NCI-H2107 (cell line): ENCODE results near the gene SPRR2A.
"Not testable (repeated sequence)": the region's sequence is repeated elsewhere in the genome, so short reads cannot be mapped to it uniquely, and the experiment has no call there.

ENCODE experiments used
- DNase-seq: peaks from one replicate; lab custom pipeline; 2025; lab: John Stamatoyannopoulos, UW

SPRR2A gene

DNA sequence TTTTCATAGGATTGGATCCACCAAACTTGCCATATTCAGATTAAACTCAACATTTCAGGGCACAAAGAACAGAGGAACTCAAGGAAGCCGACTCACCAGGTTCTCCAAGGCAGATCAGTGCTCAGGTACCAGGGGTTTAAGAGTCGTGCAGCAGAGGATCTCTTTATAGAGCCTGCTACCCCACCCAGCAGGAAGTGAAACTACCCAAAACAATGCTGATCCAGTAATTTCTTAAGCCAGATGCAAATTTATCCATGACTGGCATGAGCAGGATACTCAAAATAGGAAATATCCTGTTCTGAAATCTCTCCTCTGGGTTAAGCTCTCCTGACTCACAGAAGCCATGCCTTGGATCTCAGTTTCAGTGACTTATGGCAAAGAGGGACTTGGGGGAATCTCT, at the start of gene SPRR2A:
TSS of gene SPRR2A (minus strand) at position 138 of the 400 bp plus-strand sequence. CDS start 777 bp downstream, outside the sequence.
- no peak for DNase-seq

DNA sequence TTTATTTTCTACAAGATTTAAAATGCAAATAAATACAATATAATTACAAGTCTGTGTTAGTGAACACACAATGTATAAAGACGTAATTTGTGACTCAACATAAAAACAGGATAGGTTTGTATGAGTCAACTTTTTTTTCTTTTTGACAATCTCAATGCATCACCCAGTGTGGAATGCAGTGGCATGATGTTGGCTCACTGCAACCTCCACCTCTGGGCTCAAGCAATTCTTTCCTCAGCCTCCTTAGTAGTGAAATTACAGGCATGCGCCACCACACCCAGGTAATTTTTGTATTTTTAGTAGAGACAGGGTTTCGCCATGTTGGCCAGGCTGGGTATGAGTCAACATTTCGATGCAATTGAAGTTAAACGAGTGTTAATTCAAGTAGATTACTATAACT, 42.9 kb upstream of the SPRR2A start:
- DNase-seq, result no peak

DNA sequence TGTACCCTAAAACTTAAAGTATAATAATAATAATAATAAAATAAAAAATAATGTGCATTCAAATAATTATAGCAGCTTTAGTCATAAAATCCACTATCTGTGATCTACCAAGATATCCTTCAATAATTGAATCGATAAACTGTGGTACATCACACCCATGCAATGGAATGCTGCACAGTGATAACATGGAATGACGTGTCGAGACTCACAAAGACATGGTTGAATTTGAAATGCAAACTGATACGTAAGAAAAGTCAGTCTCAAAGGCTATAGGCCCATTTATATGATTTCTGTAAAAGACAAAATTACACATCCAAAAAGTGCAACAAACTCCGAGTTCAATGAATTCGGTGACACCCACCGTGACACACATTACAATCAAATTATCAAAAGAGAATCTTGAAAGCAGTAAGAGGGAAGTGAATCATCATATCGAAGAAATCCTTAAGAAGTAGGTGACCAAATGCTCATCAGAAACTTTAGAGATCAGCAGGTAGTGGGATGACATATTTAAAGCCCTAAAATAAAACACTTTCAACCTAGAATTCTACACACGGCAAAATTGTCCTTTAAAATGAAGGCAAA, 42.2 kb upstream of the SPRR2A start:
- no peak for DNase-seq

DNA sequence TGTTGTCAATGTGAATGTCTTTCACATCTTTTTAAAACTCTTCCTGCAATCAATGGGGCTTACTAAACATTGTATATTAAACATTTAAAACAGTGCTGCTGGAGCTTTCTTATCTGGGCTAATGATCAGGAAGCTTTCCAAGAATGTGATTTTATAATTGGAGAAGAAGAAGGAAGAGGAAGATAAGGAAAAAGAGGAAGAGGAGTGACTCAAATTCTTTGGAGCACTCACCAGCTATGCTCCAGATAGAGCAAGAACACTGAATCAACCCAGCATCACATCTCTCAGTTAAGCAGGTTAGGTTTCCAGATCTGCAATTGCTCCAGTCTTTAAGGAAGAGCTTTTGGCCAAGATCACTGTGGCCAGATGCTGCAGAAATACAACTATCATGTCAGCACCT, 38.5 kb upstream of the SPRR2A start:
- DNase-seq, result no peak

DNA sequence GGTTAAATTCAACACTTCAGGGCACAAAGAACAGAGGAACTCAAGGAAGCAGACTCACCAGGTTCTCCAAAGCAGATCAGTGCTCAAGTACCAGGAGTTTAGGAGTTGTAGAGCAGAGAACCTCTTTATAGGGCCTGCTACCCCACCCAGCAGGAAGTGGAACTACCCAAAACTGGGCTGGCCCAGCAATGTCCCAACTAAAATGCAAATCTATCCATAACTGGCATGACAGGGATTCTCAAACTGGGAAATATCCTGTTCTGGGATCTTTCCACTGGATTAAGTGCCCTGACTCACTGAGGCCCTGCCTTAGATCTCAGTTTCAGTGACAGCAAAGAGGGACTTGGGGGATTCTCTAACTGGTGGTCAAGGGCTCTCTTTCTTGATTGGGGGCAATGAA, 37.1 kb upstream of the SPRR2A start, which contains the start of gene SPRR2E:
TSS of gene SPRR2E (minus strand) at position 101 of the 400 bp plus-strand sequence. CDS start 775 bp downstream, outside the sequence.
- no peak for DNase-seq

DNA sequence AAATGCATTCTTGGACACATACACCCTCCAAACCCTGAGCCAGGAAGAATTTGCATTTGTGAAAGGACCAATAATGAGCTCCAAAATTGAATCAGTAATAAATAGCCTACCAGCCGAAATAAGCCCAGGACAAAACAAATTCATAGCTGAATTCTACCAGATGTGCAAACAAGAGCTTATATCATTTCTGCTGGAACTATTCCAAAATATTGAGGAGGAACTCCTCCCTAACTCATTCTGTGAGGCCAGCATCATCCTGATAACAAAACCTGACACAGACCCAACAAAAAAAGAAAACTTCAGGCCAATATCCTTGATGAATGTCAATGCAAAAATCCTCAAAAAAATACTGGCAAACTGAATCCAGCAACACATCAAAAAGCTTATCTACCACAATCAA, 30.3 kb upstream of the SPRR2A start:
- DNase-seq, result no peak

DNA sequence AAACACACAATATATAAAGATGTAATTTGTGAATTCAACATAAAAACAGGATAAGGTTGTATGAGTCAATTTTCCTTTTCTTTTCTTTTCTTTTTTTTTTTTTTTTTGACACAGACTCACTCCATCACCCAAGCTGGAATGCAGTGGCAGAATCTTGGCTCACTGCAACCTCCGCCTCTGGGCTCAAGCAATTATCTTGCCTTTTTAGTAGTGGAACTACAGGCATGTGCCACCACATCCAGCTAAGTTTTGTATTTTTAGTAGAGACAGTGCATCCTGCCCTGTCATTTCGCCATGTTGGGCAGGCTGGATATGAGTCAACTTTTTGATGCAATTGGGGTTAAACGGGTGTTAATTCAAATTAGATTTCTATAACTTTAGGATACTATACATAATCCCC, 24.4 kb upstream of the SPRR2A start:
- no peak for DNase-seq

DNA sequence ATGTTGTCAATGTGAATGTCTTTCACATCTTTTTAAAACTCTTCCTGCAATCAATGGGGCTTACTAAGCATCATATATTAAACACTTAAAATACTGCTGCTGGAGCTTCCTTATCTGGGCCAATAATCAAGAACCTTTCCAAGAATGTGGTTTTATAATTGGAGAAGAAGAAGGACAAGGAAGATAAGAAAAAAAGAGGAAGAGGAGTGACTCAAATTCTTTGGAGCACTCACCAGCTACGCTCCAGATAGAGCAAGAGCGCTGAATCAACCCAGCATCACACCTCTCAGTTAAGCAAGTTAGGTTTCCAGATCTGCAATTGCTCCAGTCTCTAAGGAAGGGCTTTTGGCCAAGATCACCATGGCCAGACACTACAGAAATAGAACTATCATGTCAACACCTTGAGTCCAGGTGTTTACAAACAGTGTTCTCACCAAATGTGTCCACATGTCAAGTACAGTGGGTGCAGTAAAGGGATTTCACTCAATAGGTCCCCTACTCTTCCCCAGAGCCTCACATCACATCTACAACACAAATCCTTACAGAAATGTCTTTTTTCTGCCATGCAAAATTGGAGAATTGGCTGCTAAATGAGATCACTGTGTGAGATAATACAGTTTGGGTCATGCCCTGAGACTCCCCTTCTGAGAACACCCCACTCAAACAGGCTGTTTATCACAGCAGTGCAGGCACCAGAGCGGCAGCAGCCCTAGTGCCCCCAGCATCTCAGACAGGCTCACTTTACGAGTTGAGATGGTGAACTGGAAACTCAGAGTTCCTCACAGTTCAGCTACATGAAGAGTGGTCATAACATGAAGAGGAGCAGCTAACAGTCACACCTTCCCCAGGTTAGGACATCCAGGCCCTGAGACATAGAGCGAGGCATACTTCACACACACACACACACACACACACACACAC, 15.8 kb upstream of the SPRR2A start:
- DNase-seq, result no peak

DNA sequence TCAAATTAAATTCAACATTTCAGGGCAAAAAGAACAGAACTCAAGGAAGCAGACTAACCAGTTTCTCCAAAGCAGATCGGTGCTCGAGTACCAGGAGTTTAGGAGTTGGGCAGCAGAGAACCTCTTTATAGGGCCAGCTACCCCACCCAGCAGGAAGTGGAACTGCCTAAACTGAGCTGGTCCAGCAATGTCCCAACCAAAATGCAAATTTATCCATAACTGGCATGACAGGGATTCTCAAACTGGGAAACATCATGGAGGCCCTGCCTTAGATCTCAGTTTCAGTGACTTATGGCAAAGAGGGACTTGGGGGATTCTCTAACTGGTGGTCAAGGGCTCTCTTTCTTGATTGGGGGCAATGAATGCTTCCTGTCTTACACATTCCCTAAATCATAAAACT, 14.2 kb upstream of the SPRR2A start, which contains the start of gene SPRR2B:
TSS of gene SPRR2B (minus strand) at position 101 of the 400 bp plus-strand sequence. CDS start 772 bp downstream, outside the sequence.
- no peak for DNase-seq

DNA sequence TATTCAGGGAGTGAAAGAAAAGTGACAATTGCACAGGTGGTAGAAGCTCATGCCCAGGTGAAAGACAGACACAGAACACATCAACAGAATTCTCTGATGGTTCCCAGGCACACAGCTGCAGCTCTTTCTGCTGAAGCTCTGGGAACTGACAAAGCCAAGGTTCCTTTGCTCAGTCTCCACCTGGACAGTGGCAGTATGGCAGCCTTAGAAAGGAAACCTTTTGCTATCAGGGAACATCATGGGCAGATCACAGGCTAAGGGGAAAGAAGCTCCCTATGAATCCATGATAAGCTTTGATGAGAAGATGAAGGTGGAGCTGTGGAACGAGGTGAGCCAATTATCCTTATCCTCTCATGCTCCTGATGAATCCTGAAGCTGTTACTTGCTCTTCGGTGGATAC, 12.9 kb upstream of the SPRR2A start:
- no peak for DNase-seq

DNA sequence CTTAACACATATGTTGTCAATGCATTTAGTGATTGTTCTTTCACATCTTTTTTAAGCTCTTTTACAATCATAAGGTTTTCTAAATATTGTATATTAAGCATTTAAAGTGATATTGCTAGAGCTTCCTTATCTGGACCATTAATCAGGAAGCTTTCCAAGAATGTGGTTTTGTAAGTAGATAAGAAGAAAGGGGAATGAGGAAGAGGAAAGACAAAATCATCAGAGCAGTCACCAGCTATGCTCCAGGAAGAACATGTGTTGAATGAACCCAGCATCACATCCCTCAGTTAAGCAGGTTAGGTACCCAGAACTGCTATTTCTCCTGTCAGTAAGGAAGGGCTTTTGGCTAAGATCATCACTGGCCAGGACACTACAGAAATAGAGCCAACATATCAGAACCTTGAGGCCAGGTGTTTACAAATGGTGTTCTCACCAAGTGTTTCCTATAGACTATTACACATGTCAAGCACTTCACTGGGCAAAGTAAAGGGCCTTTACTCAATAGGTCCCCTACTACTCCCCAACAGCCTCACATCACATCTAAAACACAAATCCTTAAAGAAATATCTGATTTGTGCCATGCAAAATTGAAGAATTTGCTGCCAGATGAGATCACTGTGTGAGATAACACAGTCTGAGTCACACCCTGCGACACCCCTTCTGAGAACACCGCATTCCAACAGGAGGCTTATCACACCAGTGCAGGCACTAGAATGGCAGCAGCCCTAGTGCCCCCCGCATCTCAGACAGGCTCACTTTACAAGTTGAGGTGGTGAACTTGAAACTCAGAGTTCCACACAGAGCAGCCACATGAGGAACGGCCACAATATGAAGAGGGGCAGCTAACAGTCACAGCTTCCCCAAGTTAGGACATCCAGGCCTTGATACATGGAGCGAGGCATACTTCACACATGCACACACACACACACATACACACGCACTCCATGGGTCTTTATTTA, 1.8 kb upstream of the SPRR2A start:
- no peak for DNase-seq

DNA sequence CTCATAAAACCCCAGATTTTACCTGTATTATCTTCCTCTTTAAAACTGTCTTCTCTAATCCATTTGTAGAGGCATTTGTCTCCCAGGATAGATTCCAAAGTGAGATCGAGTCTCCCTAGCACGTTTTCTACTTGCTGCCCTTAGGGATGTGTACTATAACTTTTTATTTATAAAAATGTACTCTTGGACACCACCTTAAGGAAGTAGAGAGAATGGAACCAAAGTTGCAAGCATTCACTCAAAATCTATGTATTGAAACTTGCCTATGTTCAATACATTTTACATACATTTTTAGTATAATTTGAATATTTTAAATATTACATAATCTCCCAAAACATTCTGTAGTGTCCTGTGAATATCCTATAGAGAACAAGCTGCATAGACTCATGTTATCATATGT, 842 bp upstream of the SPRR2A start:
- DNase-seq, result no peak

DNA sequence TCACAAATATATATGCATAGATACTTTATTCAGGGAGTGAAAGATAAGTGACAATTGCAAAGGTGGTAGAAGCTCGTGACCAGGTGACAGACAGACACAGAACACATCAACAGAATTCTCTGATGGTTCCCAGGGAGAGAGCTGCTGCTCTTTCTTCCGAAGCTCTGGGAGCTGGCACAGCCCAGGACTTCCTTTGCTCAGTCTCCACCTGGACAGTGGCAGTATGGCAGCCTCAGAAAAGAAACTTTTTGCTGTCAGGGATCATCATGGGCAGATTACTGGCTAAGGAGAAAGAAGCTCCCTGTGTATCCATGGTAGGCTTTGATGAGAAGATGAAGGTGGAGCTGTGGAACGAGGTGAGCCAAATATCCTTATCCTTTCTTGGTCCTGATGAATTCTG, 1.2 kb downstream of the SPRR2A start:
- not testable (repeated sequence) for DNase-seq

DNA sequence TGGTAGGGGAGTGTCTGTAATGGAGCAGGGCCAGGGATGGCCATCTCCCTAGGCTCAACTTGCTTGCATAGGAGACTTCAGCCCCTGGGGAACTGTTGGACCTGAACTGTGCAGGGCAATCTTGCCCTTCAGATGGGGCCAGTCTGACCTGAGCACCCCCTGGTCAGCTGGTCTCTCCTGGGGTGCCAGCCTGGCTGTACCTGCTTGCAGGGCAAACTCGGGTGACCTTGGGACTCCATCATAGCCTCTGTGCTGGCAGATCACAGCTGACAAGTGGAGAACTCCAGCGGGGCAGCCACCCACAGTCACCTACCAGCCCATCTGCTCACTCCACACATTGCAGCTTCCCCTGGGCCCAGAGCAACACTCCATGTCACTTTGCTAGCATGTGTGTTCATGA, 8.1 kb downstream of the SPRR2A start:
- DNase-seq, result no peak

DNA sequence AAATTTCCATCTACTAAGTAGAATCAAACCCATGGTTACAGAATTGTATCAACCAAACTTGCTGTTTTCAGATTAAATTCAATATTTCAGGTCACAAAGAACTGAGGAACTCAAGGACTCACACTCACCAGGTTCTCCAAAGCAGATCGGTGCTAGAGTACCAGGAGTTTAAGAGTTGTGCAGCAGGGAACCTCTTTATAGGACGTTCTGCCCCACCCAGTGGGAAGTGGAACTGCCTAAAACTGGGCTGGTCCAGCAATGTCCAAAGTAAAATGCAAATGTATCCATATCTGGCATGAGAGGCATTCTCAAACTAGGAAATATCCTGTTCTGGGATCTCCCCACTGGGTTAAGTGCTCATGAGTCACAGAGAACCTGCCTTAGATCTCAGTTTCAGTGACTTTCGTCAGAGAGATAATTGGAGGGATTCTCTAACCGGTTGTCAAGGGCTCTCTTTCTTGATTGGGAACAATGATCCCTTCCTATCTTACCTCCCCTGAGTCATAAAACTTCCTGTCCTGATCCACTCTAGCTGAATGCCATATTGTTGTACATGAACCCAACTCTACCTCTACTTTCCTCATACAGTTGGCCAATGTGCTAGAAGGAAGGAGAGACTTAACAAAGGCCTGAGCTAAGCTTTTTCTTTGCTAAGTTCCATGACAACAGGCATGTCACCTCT, 16.2 kb downstream of the SPRR2A start, which contains the start of gene SPRR2D:
TSS of gene SPRR2D (minus strand) at position 171 of the 682 bp plus-strand sequence. CDS start 774 bp downstream, outside the sequence.
- DNase-seq, result no peak

DNA sequence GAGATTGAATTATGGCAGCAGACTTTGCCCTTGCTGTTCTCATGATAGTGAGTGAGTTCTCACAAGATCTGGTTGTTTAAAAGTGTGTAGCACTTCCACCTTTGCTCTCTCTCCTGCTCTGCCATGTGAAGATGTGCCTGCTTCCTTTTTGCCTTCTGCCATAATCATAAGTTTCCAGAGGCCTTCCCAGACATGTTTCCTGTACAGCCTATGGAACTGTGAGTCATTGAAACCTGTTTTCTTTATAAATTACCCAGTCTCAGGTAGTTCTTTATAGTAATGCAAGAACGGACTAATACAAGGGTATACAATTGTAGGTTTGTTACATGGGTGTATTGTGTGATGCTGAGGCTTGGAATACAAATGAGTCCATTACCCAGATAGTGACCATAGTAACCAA, 22.1 kb downstream of the SPRR2A start:
- no peak for DNase-seq

DNA sequence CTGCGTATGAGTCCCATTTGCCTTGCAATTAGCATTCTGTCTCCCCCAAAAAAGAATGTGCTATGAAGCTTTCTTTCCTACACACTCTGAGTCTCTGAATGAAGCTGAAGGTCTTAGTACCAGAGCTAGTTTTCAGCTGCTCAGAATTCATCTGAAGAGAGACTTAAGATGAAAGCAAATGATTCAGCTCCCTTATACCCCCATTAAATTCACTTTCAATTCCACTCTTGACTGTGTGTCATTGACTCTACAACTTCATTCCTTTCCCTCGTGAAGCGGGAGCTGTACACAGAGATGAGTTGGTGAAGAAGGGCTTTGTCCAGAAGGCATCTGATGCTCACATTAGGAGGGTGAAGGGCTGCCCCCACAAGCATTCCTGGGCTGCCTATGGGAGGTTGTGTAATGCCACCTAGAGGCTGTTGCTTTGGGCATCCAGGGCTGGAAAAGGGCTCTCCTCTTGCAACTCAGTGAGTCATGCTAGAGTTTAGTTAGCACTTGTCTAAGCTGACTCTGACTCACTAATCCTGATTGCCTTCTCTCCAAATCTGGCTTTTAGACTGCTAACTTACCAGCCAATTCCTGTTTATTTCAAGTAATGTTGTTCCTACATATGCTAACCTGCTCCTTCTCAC, 24.5 kb downstream of the SPRR2A start:
- DNase-seq, result no peak

DNA sequence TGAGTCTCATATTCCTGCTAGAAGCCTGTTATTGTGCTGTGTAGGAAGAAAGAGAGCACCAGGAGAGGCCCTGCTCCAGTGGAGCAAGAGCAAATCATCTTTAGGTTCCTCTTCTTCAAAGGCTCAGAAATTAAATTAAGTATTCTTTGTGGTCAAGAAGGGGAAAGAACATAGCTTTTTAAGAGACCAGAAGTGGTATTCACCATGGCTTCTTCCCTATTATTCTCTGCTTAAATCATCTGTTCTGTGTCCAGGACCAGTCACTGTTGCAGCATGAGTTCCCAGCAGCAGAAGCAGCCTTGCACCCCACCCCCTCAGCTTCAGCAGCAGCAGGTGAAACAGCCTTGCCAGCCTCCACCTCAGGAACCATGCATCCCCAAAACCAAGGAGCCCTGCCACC, 25.2 kb downstream of the SPRR2A start:
- no peak for DNase-seq

DNA sequence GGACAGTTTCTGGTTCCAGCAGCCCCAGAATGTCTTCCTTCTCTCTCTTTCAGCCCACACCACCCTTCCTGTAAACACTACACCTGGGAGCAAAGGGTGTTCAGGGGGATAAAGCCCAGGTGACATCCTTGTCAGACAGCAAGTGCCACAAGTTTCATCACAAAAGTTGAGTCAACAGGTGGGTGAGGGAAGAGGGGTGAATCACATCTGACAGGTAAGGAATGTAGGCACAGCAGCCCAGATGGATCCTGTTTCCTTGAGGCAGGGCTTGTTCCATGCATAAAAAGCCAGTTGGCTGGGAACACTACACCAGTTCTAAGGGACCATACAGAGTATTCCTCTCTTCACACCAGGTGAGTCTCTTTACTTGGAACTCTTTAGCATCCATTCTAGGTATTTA, 26.4 kb downstream of the SPRR2A start, which contains the start of gene SPRR1B:
TSS of gene SPRR1B (plus strand) at position 309 of the 400 bp plus-strand sequence. CDS start 1,143 bp downstream, outside the sequence.
- DNase-seq, result no peak

DNA sequence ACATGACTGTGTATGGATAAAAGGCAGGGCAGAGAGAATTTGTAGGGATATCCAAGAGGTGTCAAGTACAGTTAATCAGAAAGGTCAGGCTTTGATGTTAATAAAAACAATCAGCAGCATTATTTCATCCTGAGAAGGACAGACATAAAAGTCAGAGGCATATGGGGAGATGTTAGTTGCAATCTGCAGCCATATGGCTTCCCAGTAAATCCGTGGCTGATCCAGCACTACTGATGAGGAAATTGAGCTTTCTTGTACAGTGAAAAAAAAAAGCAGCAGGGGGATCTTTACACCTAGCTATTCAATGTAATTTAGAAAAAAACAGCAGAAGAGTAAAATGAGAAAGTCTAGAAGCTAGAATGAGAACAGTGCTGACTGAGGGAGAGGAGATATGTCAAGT, 28.5 kb downstream of the SPRR2A start:
- no peak for DNase-seq

DNA sequence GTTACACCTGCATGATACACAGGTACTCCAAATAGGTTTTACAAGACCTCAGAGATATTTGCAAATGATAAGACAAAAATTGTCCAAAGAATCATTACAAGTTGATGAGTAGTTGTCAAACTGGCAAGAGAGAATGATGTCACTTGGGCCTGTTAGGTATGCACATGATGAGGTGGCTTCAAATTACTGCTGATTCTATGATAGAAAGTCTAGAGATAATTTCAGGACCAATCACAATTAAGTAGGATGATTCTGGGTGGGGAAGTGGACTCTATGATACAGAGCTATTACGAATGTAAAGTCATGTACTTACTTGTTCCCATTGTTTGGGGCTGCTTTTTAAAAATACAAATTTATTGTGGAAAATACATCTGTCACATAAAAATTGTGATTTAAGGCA, 31.5 kb downstream of the SPRR2A start:
- DNase-seq, result no peak
